GM20000 (cell line): ENCODE results near the gene FBRS.

ENCODE experiments used
- DNase-seq: peaks from one replicate; pipeline ENCODE4 v3.0.0; 2012; ENCODE audit warnings: low spot score
- CTCF ChIP-seq: IDR thresholded peaks from 2 replicates; pipeline ENCODE4 v1.5.1; 2012; ENCODE audit warnings: mild to moderate bottlenecking, control low read depth; ENCODE audit errors: extremely low read depth, missing control alignments

FBRS gene

GRCh38 chr16:30667361-30667905 is 9.2 kb downstream of the FBRS start:
- TF ChIP-seq CTCF: no peak
- no peak for DNase-seq

GRCh38 chr16:30668393-30668792 is 10.2 kb downstream of the FBRS start:
- TF ChIP-seq CTCF: no peak

GRCh38 chr16:30669026-30669902 is 11.0 kb downstream of the FBRS start:
- no peak for DNase-seq
- TF ChIP-seq CTCF: no peak

More at GRCh38 chr16:30668393-30668792, 10.2 kb downstream of the FBRS start:
- DNase-seq: no peak

GRCh38 chr16:30669903-30670824 is 11.9 kb downstream of the FBRS start:
- no peak for DNase-seq
- no peak for TF ChIP-seq CTCF

GRCh38 chr16:30675143-30675542 is 16.9 kb downstream of the FBRS start:
- DNase-seq: no peak
- no peak for TF ChIP-seq CTCF

- TF ChIP-seq CTCF: no peak
Observed at GRCh38 chr16:30677931-30678585, 19.8 kb downstream of the FBRS start.

More at GRCh38 chr16:30677931-30678585, 19.8 kb downstream of the FBRS start:
- DNase-seq: no peak
